Colonic mucosa (tissue), 4 donors: ENCODE results near the gene VAV2. TPM values are rescaled to one million over a fixed set of nuclear protein-coding genes. Genes with fewer than 3 reads are reported as not detected.
A peak's percentile ranks its signal among the peaks of the same experiment; 100 is the strongest.

Experiments used
- DNase-seq: peaks from one replicate; pipeline ENCODE4 v3.0.0-alpha.2; 2020
- H3K27ac ChIP-seq: fragments of 200-600 bp; one replicate; pipeline ENCODE4 v1.8.0; 2021
- H3K27me3 ChIP-seq: fragments of 200-600 bp; one replicate; pipeline ENCODE4 v1.8.0; 2021
- H3K36me3 ChIP-seq: fragments of 200-600 bp; one replicate; pipeline ENCODE4 v1.8.0; 2021
- H3K4me1 ChIP-seq: fragments of 200-600 bp; one replicate; pipeline ENCODE4 v1.8.0; 2021; ENCODE audit warnings: mild to moderate bottlenecking
- H3K4me3 ChIP-seq: fragments of 200-600 bp; one replicate; pipeline ENCODE4 v1.8.0; 2021
- H3K9ac ChIP-seq, 2 donors: one replicate each; pipeline ENCODE4 v1.7.0; 2013; ENCODE audit warnings: control low read depth in 2 of 2, low read depth in 2 of 2, low read length in 2 of 2
- H3K9me3 ChIP-seq: fragments of 200-600 bp; one replicate; pipeline ENCODE4 v1.8.0; 2021
- intact Hi-C: fragments of 100-400 bp; cut with DNase I; formaldehyde crosslinking; loops from one replicate; pipeline ENCODE4 v1.14.1; 2022
- total RNA-seq, 2 donors: library from RNA; stranded (reverse); fragmentation: NEBNext Ultra II Directional in 1 of 2; extraction: Animal tissue kit (Norgen Biotek cat#: 25700) in 1 of 2; gene quantifications; one replicate each; pipeline ENCODE4 v1.2.1, GENCODE V29; 2021
- TF ChIP-seq, protein P1 (sequence below): fragments of 200-600 bp; IDR thresholded peaks from one replicate; pipeline ENCODE4 v1.8.0; 2022; ENCODE audit warnings: antibody characterized with exemption, mild to moderate bottlenecking
- donor health status: healthy.
- donor health status: DM: no; HTN: no; CAD: no.
- donor health status: DM: no; HTN: no; CAD: no.

The VAV2 gene
- total RNA-seq, 2 donors from 2014 or later = 30.7 to 45.1 TPM

DNA sequence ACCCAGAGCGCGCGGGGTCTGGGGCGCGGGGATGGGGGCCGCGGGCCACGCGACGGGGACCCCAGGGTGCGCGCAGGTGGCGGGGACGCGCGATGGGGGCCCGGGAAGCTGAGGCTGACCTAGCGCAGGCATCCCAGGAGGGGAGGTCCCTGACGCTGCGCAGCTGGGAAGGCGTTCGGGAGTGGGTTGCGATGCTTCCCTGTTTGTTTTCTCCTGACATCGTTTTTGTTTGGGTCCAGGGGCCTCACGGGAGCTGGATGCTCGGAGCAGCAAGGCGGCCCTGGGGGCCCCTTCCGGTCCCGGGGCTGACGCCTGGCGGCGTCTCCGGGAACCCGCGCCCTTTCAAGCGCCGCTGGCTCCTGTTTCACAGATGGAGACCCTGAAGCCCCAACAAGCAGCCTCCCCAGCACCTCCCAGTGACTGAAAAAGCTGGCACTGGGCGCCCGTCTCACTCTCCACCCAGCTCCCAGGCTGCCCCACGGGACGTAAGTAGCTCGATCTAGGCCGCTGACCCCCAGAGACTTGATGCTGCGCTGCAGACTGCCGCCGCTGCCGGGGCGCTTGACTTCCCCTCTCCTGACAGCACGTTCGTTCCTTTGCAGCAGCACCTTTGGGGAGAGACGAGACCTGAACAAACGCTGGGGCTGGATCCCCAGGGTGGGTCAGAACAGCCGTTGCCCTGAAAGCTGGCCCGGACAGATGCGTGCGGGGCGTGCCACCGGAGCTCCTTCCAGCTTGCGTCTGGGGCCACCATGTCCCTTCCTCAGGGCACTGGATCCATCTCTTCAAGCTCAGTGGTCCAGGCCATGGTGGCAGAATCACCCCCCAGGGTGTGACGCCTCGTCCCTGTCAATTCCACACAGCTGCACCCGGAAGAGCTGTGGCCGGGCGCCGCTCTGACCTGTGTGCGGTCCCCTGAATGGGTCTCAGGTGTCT lies 33.8 kb upstream of the VAV2 start:
- no peaks in the 10 kb centered on the region for H3K4me1 ChIP-seq
- H3K9me3 ChIP-seq = no peaks in the 10 kb centered on the region
- H3K27me3 ChIP-seq = no peaks in the 10 kb centered on the region
- peak overlapping the region; percentile 92 for H3K4me3 ChIP-seq
- intact Hi-C loops = no loop called here
- peak; percentile 39 for DNase-seq
- TF ChIP-seq, protein P1, sequence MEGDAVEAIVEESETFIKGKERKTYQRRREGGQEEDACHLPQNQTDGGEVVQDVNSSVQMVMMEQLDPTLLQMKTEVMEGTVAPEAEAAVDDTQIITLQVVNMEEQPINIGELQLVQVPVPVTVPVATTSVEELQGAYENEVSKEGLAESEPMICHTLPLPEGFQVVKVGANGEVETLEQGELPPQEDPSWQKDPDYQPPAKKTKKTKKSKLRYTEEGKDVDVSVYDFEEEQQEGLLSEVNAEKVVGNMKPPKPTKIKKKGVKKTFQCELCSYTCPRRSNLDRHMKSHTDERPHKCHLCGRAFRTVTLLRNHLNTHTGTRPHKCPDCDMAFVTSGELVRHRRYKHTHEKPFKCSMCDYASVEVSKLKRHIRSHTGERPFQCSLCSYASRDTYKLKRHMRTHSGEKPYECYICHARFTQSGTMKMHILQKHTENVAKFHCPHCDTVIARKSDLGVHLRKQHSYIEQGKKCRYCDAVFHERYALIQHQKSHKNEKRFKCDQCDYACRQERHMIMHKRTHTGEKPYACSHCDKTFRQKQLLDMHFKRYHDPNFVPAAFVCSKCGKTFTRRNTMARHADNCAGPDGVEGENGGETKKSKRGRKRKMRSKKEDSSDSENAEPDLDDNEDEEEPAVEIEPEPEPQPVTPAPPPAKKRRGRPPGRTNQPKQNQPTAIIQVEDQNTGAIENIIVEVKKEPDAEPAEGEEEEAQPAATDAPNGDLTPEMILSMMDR = no peak
- peak overlapping the region; percentile 20 for H3K27ac ChIP-seq
- H3K36me3 ChIP-seq = no peaks in the 10 kb centered on the region
- peak overlapping the region; percentile 28 to 40 for H3K9ac ChIP-seq

DNA sequence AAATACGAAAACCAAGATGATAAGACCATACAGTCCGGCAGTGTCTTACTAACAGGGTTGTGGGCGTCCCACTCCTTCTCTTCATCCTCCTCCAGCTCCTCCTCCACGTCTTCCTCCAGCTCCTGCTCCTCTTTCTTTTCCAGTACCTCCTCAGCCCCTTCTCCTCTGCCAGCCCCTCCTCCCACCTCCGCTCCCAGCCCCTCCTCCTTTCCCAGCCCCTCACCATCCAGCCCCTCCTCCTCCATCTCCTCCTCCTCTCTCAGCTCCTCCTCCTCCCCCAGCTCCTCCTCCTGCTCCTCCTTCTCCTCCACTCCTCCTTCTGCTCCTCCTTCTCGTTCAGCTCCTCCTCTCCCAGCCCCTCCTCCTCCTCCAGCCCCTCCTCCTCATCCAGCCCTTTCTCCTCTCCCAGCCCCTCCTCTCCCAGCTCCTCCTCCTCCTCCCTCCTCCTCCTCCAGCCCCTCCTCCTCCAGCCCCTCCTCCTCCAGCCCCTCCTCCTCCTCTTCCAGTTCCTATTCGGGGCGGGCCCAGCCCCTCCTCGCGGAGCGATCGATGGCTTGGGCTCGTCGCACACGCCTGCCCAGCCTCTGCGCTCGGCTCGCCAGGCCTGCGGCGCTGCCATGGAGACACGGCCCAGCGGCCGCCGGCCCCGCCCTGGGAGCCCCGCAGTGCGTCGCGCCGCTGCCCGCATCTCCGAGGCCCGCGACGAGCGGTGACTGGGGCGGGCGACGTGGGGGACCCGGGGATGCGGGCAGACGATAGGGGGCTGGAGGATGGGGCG lies 32.9 kb upstream of the VAV2 start, which contains the start of gene BRD3OS:
TSS of gene BRD3OS (plus strand) at position 654 of the 778 bp plus-strand sequence. CDS start 1,267 bp downstream, outside the sequence.
- Histone ChIP-seq H3K36me3 (no peaks in the 10 kb centered on the region), H3K4me1 (no peaks in the 10 kb centered on the region), H3K27me3 (no peaks in the 10 kb centered on the region), H3K9ac (peak within 1 kb of the TSS; percentile 28 to 40), H3K4me3 (peak within 1 kb of the TSS; percentile 92), H3K27ac (peak within 1 kb of the TSS; percentile 20), H3K9me3 (no peaks in the 10 kb centered on the region)
- intact Hi-C loops = no loop called here
- peak; percentile 96 for DNase-seq
- TF ChIP-seq, protein P1 = no peak

DNA sequence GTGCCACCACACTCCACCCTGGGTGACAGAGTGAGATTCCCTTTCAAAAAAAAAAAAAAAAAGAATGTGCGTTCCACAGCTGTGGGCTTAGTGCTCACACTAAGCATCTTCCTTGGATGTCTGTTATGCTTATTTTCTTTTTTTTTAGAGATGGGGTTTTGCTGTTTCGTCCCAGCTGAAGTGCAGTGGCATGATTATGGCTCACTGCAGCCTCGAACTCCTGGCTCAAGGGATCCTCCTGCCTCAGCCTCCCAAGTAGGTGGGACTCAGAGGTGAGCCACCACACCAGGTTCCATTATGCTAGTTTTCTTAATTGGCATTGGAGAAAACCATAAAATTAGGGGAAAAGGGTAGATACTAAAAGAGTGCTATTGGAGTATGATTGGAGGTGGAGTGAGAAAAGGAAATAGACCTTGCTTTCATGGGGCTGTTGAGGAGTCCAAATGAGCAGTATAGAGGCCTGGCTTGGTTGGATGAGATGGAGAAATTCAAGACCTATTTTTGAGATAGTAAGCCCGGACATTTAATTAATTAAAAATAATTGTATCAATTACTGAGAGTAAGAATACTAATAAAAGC lies 32.2 kb upstream of the VAV2 start:
- H3K27ac ChIP-seq = no peak overlapping the region
- H3K27me3 ChIP-seq = no peaks in the 10 kb centered on the region
- no peaks in the 10 kb centered on the region for H3K9me3 ChIP-seq
- TF ChIP-seq, protein P1 = no peak
- intact Hi-C loops = no loop called here
- H3K9ac ChIP-seq = no peak overlapping the region
- no peaks in the 10 kb centered on the region for H3K36me3 ChIP-seq
- H3K4me1 ChIP-seq = no peaks in the 10 kb centered on the region
- no peak overlapping the region for H3K4me3 ChIP-seq
- no peak for DNase-seq

DNA sequence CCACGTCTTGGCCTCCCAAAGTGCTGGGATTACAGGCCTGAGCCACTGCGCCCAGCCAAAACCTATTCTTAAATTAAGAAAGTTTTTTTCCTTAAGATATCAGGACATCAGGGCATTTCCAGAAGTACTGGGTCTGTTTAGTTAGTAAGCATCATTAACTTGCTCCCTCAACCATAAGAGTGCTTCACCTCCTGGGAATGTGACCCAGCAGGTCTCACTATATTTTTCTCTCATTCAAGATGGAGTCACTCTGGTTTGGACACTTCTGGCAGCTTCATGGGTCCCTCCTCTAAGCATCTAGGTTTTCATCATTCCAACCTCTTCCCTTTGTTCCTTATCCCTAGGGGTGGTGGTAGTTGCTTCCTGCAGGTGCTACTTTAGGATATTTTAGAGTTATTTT lies 22.8 kb upstream of the VAV2 start:
- H3K4me1 ChIP-seq = no peaks in the 10 kb centered on the region
- TF ChIP-seq, protein P1 = no peak
- no peaks in the 10 kb centered on the region for H3K9me3 ChIP-seq
- H3K27ac ChIP-seq = no peak overlapping the region
- intact Hi-C loops = no loop called here
- no peak overlapping the region for H3K4me3 ChIP-seq
- H3K9ac ChIP-seq = no peak overlapping the region
- no peaks in the 10 kb centered on the region for H3K36me3 ChIP-seq
- DNase-seq = no peak
- no peaks in the 10 kb centered on the region for H3K27me3 ChIP-seq

DNA sequence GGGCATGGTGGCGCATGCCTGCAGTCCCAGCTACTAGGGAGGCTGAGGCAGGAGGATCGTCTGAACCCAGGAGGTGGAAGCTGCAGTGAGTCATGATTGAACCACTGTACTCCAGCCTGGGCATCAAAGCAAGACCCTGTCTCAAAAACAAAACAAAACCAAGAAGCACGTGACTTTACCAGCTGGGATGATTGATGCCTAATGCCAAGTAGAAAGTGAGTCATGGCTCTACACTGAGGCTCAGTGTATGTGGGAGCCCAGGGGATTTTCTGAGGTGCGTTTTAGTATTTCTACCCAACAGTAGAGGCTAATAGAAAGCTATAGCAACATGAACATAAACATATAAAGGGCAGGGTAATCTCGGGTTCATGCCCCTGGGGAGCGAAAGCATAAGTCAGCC lies 19.3 kb upstream of the VAV2 start:
- no peak for DNase-seq
- no peaks in the 10 kb centered on the region for H3K27me3 ChIP-seq
- TF ChIP-seq, protein P1 = no peak
- no peak overlapping the region for H3K9ac ChIP-seq
- H3K4me1 ChIP-seq = no peaks in the 10 kb centered on the region
- intact Hi-C loops = no loop called here
- no peak overlapping the region for H3K4me3 ChIP-seq
- no peak overlapping the region for H3K27ac ChIP-seq
- no peaks in the 10 kb centered on the region for H3K9me3 ChIP-seq
- H3K36me3 ChIP-seq = no peaks in the 10 kb centered on the region
